Tibial nerve (tissue), 4 donors: ENCODE data around the gene RGS9. TPM values are rescaled to one million over a fixed set of nuclear protein-coding genes. Genes with fewer than 3 reads are reported as not detected.

Experiments used
- small RNA-seq: library from RNA; depleted of rRNA; stranded (forward); fragments of <200 nt; gene quantifications from one replicate; pipeline ENCODE3, GENCODE V24; 2016
- total RNA-seq, 4 donors: library from RNA; depleted of rRNA; stranded (reverse); fragments of >200 nt; gene quantifications; one replicate each; pipeline ENCODE4 v1.1.0, GENCODE V29; 2016

Gene RGS9
- total RNA-seq, 4 donors from 2014 or later, result 10.7 to 15.3 (median 11.3) TPM

Small RNA genes within 50 kb of the gene (small RNA-seq; reads per million reads assigned to genes)
- gene AC060771.1, result not detected

Other genes starting within 250 kb of the RGS9 start
- gene LRRC37A3, start 217.9 kb upstream of the RGS9 start, total RNA-seq, result 10 to 100 TPM in 2 of 4 donors, 1 to 10 TPM in 2; 7.0 to 20.5 (median 10.4) TPM
- gene GNA13, start 80.6 kb upstream of the RGS9 start, total RNA-seq, result 10 to 100 TPM; 40.2 to 57.2 (median 45.1) TPM